Measurements from ENCODE around the gene CCR7. TPM values are rescaled to one million over a fixed set of nuclear protein-coding genes. Genes with fewer than 3 reads are reported as not detected.

Gene CCR7
- polyA plus RNA-seq, 3 donors, result 0.56 to 2.8 (median 1.7) TPM

GRCh38 chr17:40529991-40530390 lies 35.3 kb downstream of the CCR7 start:
- 90 to 98% (median 96%) methylated on average over 2 of the region's 2 CpGs for WGBS, 3 donors
- no peak overlapping the region for H3K27ac ChIP-seq (ENCODE audit: low read depth, low read length)

GRCh38 chr17:40528692-40529417 lies 36.4 kb downstream of the CCR7 start:
- 73 to 89% (median 85%) methylated on average over 10 of the region's 10 CpGs for WGBS, 3 donors
- no peak overlapping the region for H3K27ac ChIP-seq (ENCODE audit: low read depth, low read length)

GRCh38 chr17:40526668-40527067 lies 38.6 kb downstream of the CCR7 start:
- H3K27ac ChIP-seq (ENCODE audit: low read depth, low read length), result no peak overlapping the region
- WGBS, 3 donors, result 49 to 58% (median 58%) methylated on average over 5 of the region's 5 CpGs

- 93 to 100% (median 100%) methylated on average over 1 of the region's 1 CpG for WGBS, 3 donors
- no peak overlapping the region for H3K27ac ChIP-seq (ENCODE audit: low read depth, low read length)
Observed at GRCh38 chr17:40525294-40525693, 40.0 kb downstream of the CCR7 start.

GRCh38 chr17:40524243-40524965 lies 40.9 kb downstream of the CCR7 start:
- no peak overlapping the region for H3K27ac ChIP-seq (ENCODE audit: low read depth, low read length)
- WGBS, 3 donors, result 62 to 78% (median 77%) methylated on average over 3 of the region's 3 CpGs

- H3K27ac ChIP-seq (ENCODE audit: low read depth, low read length), result no peak overlapping the region
- WGBS, 3 donors, result 85 to 92% (median 88%) methylated on average over 5 of the region's 5 CpGs
Observed at GRCh38 chr17:40522961-40523310, 42.3 kb downstream of the CCR7 start.

GRCh38 chr17:40522250-40522960 lies 42.9 kb downstream of the CCR7 start:
- WGBS, 3 donors, result 70 to 74% (median 72%) methylated on average over 7 of the region's 7 CpGs
- H3K27ac ChIP-seq (ENCODE audit: low read depth, low read length), result no peak overlapping the region

- WGBS, 3 donors, result 82 to 96% (median 93%) methylated on average over 14 of the region's 14 CpGs
- no peak overlapping the region for H3K27ac ChIP-seq (ENCODE audit: low read depth, low read length)
Observed at GRCh38 chr17:40520991-40521453, 44.2 kb downstream of the CCR7 start.

- no peak overlapping the region for H3K27ac ChIP-seq (ENCODE audit: low read depth, low read length)
- WGBS, 3 donors, result 76 to 93% (median 93%) methylated on average over 5 of the region's 5 CpGs
Observed at GRCh38 chr17:40519089-40519775, 46.0 kb downstream of the CCR7 start.

GRCh38 chr17:40518401-40519088 lies 46.7 kb downstream of the CCR7 start:
- WGBS, 3 donors, result 84 to 89% (median 85%) methylated on average over 5 of the region's 5 CpGs
- no peak overlapping the region for H3K27ac ChIP-seq (ENCODE audit: low read depth, low read length)

- 84 to 93% (median 89%) methylated on average over 4 of the region's 4 CpGs for WGBS, 3 donors
- no peak overlapping the region for H3K27ac ChIP-seq (ENCODE audit: low read depth, low read length)
Observed at GRCh38 chr17:40517981-40518380, 47.3 kb downstream of the CCR7 start.

GRCh38 chr17:40517286-40517662 lies 48.0 kb downstream of the CCR7 start:
- no peak overlapping the region for H3K27ac ChIP-seq (ENCODE audit: low read depth, low read length)
- WGBS, 3 donors, result 77 to 85% (median 81%) methylated on average over 2 of the region's 2 CpGs

- H3K27ac ChIP-seq (ENCODE audit: low read depth, low read length), result no peak overlapping the region
- 24 to 52% (median 26%) methylated on average over 3 of the region's 3 CpGs for WGBS, 3 donors
Observed at GRCh38 chr17:40516581-40517285, 48.5 kb downstream of the CCR7 start.

GRCh38 chr17:40515491-40516041 lies 49.7 kb downstream of the CCR7 start:
- H3K27ac ChIP-seq (ENCODE audit: low read depth, low read length), result no peak overlapping the region
- 61 to 70% (median 64%) methylated on average over 11 of the region's 11 CpGs for WGBS, 3 donors

- WGBS, 3 donors, result 68 to 82% (median 74%) methylated on average over 4 of the region's 4 CpGs
- no peak overlapping the region for H3K27ac ChIP-seq (ENCODE audit: low read depth, low read length)
Observed at GRCh38 chr17:40515011-40515410, 50.3 kb downstream of the CCR7 start.

- H3K27ac ChIP-seq (ENCODE audit: low read depth, low read length), result no peak overlapping the region
- WGBS, 3 donors, result 82 to 93% (median 93%) methylated on average over 7 of the region's 7 CpGs
Observed at GRCh38 chr17:40514013-40514875, 51.0 kb downstream of the CCR7 start.
